Mucosa of rectum (tissue), 2 donors: ENCODE results near the gene NIN.

Source experiments
- H3K27ac ChIP-seq, 2 donors: one replicate each; pipeline ENCODE4 v1.7.0; 2013; ENCODE audit warnings: inconsistent platforms in 2 of 2, low read depth in 2 of 2, low read length in 2 of 2
- H3K27me3 ChIP-seq, 2 donors: one replicate each; pipeline ENCODE4 v1.7.0; 2013; ENCODE audit warnings: low read length in 2 of 2; ENCODE audit not compliant: control insufficient read depth in 2 of 2, insufficient read depth in 2 of 2
- H3K36me3 ChIP-seq, 2 donors: one replicate each; pipeline ENCODE4 v1.7.0; 2013; ENCODE audit warnings: low read length in 2 of 2; ENCODE audit not compliant: control insufficient read depth in 2 of 2, insufficient read depth in 2 of 2
- H3K4me1 ChIP-seq, 2 donors: one replicate each; pipeline ENCODE4 v1.7.0; 2013; ENCODE audit warnings: low read length in 2 of 2, mild to moderate bottlenecking in 1 of 2; ENCODE audit not compliant: control insufficient read depth in 2 of 2, insufficient read depth in 2 of 2
- H3K4me3 ChIP-seq, 2 donors: one replicate each; pipeline ENCODE4 v1.7.0; 2013; ENCODE audit warnings: low read length in 2 of 2
- H3K9ac ChIP-seq, 2 donors: one replicate each; pipeline ENCODE4 v1.7.0; 2013; ENCODE audit warnings: low read length in 2 of 2, low read depth in 1 of 2, mild to moderate bottlenecking in 1 of 2
- H3K9me3 ChIP-seq, 2 donors: one replicate each; pipeline ENCODE4 v1.7.0; 2013; ENCODE audit warnings: low read length in 2 of 2; ENCODE audit not compliant: control insufficient read depth in 2 of 2
- donor health status: healthy.
- donor health status: Normal muscosa, but diverticular disease.

NIN gene

DNA sequence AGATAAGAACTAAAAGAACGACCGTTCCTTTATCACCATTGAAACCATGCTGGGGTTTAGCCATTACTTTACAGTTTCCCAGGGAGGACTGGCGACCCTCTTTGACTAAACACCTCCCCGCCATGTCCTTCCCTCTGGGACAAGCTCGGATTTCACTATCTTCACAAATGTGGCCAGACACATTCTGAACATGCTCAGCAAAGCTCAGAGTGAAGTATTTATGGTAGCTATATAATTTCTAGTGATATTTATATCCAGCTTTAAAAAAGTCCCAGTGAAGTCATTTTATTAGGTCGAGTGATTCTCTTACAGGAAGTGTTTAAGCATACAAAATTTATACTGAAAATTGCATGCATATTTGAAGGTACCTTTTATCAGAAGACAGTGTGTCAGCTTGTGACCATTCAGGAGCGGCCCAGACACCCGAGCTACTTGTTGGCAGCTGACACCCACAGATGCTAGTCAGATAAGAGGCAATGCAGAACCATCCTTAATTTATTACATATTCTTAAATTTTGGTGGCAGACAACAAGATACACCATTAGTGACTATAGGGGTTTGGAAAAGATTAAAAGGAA is 36.8 kb downstream of the NIN start:
- Histone ChIP-seq H3K4me1 (no peaks in the 10 kb centered on the region), H3K27ac (no peak overlapping the region), H3K27me3 (no peaks in the 10 kb centered on the region)

GRCh38 chr14:50792634-50793068 is 38.3 kb downstream of the NIN start:
- no peaks in the 10 kb centered on the region for H3K4me1 ChIP-seq
- no peaks in the 10 kb centered on the region for H3K27me3 ChIP-seq
- H3K4me3 ChIP-seq, result no peak overlapping the region
- no peak overlapping the region for H3K9ac ChIP-seq
- no peaks in the 10 kb centered on the region for H3K9me3 ChIP-seq
- H3K36me3 ChIP-seq, result peaks cover 7 to 8% of the 10 kb centered on the region in 2 donors
- peak overlapping the region in 1 of 2 donors; percentile 34 for H3K27ac ChIP-seq

More for the DNA sequence above, 36.8 kb downstream of the NIN start:
- no peak overlapping the region for H3K9ac ChIP-seq
- H3K4me3 ChIP-seq, result no peak overlapping the region
- H3K9me3 ChIP-seq, result no peaks in the 10 kb centered on the region
- H3K36me3 ChIP-seq, result peaks cover 7 to 8% of the 10 kb centered on the region in 2 donors

DNA sequence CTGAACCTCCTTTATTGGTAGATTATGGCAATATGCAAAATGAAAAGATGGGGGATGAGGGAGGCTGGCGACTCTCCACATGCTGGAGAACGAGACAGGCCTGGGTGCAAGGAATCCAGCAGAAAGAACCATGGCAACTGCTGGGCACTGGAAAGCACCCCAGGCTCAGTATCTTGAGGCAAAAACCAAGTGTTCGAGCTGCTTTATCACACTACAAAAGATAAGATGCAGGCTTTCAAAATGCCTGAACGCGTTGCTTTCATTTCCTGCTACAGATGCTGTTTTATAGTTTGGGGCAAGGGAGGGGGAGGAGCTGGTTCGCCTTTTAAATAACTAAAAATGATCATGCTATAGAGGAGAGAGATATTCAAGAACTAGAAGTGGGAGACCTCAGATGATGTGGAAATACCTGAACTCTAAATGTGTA is 38.9 kb downstream of the NIN start:
- no peaks in the 10 kb centered on the region for H3K9me3 ChIP-seq
- H3K27ac ChIP-seq, result peak overlapping the region in 1 of 2 donors; percentile 34
- H3K4me1 ChIP-seq, result no peaks in the 10 kb centered on the region
- H3K27me3 ChIP-seq, result no peaks in the 10 kb centered on the region
- peaks cover 7 to 8% of the 10 kb centered on the region in 2 donors for H3K36me3 ChIP-seq
- peak overlapping the region in 1 of 2 donors; percentile 20 for H3K9ac ChIP-seq
- no peak overlapping the region for H3K4me3 ChIP-seq

GRCh38 chr14:50791201-50791600 is 39.8 kb downstream of the NIN start:
- H3K9me3 ChIP-seq, result no peaks in the 10 kb centered on the region
- peaks cover 7 to 8% of the 10 kb centered on the region in 2 donors for H3K36me3 ChIP-seq
- no peaks in the 10 kb centered on the region for H3K4me1 ChIP-seq
- no peak overlapping the region for H3K9ac ChIP-seq
- no peak overlapping the region for H3K4me3 ChIP-seq
- H3K27me3 ChIP-seq, result no peaks in the 10 kb centered on the region
- H3K27ac ChIP-seq, result no peak overlapping the region

DNA sequence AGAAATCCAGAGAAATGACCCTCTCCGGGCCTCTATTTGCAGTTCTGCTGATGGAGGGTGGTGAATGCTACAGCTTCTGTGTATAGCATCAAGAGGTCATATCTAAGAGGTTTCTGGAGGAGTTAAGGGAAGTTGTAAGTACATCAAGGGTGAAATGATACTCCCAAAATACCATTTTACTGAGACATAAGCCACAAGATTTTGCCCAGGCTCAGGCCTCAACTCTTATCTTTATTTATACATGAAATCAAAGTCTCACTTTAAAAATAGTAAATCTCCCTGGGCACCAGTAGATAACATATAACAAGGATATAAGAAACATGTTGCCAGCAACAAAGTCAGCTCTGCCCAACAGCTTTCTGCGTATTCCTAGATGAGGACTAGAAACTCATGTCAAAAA is 40.4 kb downstream of the NIN start:
- no peak overlapping the region for H3K27ac ChIP-seq
- no peak overlapping the region for H3K9ac ChIP-seq
- no peak overlapping the region for H3K4me3 ChIP-seq
- H3K9me3 ChIP-seq, result no peaks in the 10 kb centered on the region
- H3K27me3 ChIP-seq, result no peaks in the 10 kb centered on the region
- peaks cover 7 to 8% of the 10 kb centered on the region in 2 donors for H3K36me3 ChIP-seq
- no peaks in the 10 kb centered on the region for H3K4me1 ChIP-seq

DNA sequence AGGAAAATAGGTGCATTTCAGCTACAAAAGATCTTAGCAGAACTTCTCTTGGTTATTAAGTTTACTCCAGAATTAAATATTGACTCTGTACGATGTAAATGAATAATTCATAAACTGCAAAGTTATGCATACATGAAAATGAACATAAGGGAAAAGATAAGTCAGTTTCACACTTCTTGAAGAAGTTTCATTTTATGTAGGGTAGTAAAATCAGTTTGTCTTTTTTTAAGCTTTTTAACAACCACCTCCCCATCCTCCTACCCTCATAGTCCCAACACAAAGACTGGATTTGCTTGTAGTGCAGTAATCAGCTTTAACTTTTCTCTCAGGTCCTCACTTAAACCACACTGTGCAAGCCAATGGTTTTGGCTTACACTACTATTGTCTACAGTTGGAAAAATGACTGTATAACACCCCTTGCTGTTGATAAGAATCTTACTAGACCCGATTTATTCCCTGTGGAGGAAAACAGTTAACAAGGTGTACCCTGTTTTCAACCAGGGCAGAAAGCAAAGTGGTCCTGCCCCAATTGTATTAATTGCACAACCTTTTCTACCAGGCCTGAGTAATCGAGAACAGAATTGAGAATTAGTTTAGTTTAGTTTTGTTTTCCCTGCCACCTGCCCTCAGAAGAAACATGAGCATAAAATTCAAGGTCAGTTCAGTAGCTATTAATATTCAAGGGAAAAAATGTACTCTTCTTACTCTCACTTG is 44.1 kb downstream of the NIN start:
- no peaks in the 10 kb centered on the region for H3K4me1 ChIP-seq
- H3K27ac ChIP-seq, result no peak overlapping the region
- no peak overlapping the region for H3K9ac ChIP-seq
- H3K4me3 ChIP-seq, result no peak overlapping the region
- no peaks in the 10 kb centered on the region for H3K27me3 ChIP-seq
- H3K9me3 ChIP-seq, result no peaks in the 10 kb centered on the region
- peaks cover 0 to 2% of the 10 kb centered on the region in 2 donors for H3K36me3 ChIP-seq

DNA sequence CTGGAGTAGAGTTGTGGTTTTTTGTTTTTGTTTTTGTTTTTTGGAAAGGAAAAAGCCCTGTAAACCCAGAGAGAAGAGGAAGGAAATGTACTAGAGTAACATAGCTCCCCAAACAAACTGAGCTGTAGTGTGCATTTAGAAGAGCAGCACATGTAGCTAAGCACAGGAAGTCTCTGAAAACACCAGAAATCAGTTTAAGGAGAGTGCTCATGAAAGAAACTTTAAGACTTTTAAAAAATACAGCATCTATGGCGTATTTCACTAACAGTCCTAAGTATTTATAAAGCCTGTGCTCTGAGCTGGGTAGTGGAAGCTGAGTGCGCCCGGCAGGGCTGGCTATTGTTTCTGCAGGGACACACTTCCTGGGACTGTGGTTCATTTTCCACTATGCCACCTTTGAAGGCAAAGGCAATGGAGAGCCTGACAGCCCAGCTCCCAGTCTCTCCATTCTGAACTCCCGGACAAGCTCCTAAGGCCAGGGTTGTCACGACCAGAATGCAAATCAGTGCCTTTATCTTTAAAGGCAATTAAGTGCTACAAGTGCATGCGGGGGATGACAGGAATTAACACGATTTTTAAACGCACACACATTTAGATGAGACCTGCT is 45.4 kb downstream of the NIN start:
- Histone ChIP-seq H3K27me3 (no peaks in the 10 kb centered on the region), H3K27ac (peak overlapping the region in 1 of 2 donors; percentile 38), H3K9ac (no peak overlapping the region), H3K4me1 (no peaks in the 10 kb centered on the region), H3K4me3 (no peak overlapping the region), H3K9me3 (no peaks in the 10 kb centered on the region), H3K36me3 (no peaks in the 10 kb centered on the region)

DNA sequence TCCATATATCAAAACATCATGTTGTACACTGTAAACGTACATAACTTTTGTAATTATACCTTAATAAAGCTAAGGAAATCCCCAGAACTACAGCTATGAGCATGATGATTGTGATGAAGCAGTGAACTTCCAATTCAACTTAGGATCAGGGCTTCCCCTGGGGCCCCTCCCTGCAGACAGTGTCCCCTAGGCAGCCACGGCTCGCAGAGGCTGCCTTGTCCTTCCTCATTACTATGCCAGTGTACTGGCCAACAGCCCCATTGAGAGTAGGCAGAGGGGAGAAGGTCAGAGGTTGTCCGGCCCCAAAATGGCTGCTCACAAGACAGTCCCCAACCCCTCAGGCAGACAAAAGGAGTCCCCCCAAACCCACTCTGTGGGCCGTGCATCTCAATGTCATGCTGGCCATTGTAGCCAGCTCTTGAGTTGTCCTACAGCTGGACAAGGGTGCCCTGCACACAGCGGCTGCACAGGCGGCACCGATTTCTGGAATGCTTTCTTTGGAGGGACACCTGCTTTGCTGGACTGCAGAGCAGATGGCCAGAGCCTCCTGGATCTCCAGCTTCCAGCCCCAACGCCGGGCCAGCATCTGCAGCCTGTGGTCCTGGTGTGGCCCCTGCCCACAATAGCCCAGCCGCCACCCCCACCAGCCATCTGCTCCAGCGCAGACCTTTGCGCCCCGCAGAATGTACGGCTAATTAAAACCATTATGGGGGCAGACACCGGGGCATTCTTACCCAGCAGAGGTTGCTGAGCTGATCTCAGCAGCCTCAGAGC is 46.1 kb downstream of the NIN start:
- Histone ChIP-seq H3K27ac (peak overlapping the region in 1 of 2 donors; percentile 38), H3K9ac (no peak overlapping the region), H3K36me3 (no peaks in the 10 kb centered on the region), H3K4me3 (no peak overlapping the region), H3K4me1 (no peaks in the 10 kb centered on the region), H3K27me3 (no peaks in the 10 kb centered on the region), H3K9me3 (no peaks in the 10 kb centered on the region)

DNA sequence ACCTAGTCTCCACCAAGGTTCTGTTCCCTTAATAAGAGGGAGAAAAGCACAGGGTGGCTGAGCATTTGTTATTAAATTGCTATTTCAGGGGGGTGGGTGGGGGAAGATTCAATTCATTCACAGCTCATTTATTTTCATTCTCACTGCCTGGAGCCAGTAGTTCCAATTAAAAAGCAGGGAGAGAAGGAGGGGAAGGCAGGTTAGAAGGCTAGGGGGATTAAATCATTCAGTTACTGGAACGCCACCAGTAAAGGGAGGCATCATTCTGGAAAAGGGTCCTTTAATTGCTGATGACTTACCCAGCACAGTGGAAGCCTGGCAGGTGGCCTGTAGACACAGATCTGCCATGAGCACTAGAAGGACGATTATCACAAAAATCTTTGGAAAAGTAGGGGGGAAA is 47.4 kb downstream of the NIN start:
- Histone ChIP-seq H3K36me3 (no peaks in the 10 kb centered on the region), H3K27me3 (no peaks in the 10 kb centered on the region), H3K27ac (no peak overlapping the region), H3K9ac (no peak overlapping the region), H3K9me3 (no peaks in the 10 kb centered on the region), H3K4me3 (no peak overlapping the region), H3K4me1 (no peaks in the 10 kb centered on the region)

GRCh38 chr14:50780393-50780792 is 50.6 kb downstream of the NIN start:
- peaks cover 2 to 5% of the 10 kb centered on the region in 2 donors for H3K36me3 ChIP-seq
- H3K27me3 ChIP-seq, result no peaks in the 10 kb centered on the region
- no peak overlapping the region for H3K9ac ChIP-seq
- H3K4me1 ChIP-seq, result no peaks in the 10 kb centered on the region
- no peak overlapping the region for H3K4me3 ChIP-seq
- no peak overlapping the region for H3K27ac ChIP-seq
- no peaks in the 10 kb centered on the region for H3K9me3 ChIP-seq
